Fibroblast of lung (primary cell): ENCODE results near the gene HDHD3. TPM values are rescaled to one million over a fixed set of nuclear protein-coding genes. Genes with fewer than 3 reads are reported as not detected.

Experiments used
- DNase-seq, 2 donors: peaks; one replicate each; pipeline versions ENCODE4 v3.0.0 to v3.0.0-alpha.2; 2010; ENCODE audit warnings: low read depth in 2 of 2
- H2AFZ ChIP-seq: 2 replicates; pipeline ENCODE4 v1.5.1; 2012; ENCODE audit warnings: low read length, control low read depth, inconsistent platforms
- H3K27ac ChIP-seq: 2 replicates; pipeline ENCODE4 v1.5.1; 2011; ENCODE audit warnings: low read length, control low read depth; ENCODE audit not compliant: insufficient read depth
- H3K27me3 ChIP-seq: 2 replicates; pipeline ENCODE4 v1.5.1; 2011; ENCODE audit warnings: mild to moderate bottlenecking, low read length; ENCODE audit not compliant: control insufficient read depth, insufficient read depth
- H3K36me3 ChIP-seq: 2 replicates; pipeline ENCODE4 v1.5.1; 2011; ENCODE audit warnings: low read length; ENCODE audit not compliant: control insufficient read depth, insufficient read depth
- H3K4me1 ChIP-seq: 2 replicates; pipeline ENCODE4 v1.5.1; 2011; ENCODE audit warnings: low read length; ENCODE audit not compliant: control insufficient read depth, insufficient read depth; ENCODE audit errors: extremely low read depth
- H3K4me2 ChIP-seq: 2 replicates; pipeline ENCODE4 v1.5.1; 2011; ENCODE audit warnings: low read length, control low read depth; ENCODE audit not compliant: insufficient read depth; ENCODE audit errors: extremely low read depth
- H3K4me3 ChIP-seq, 4 experiments: fragments of 200-600 bp in 1 of 4; sonication (generic) in 1 of 4; replicated peaks in 1 of 4; 2 replicates each; pipeline ENCODE4 v1.5.1; 2011 to 2016; ENCODE audit warnings: low read length in 4 of 4, low read depth in 3 of 4, mild to moderate bottlenecking in 3 of 4, control low read depth in 2 of 4, inconsistent platforms in 1 of 4, mixed read lengths in 1 of 4; ENCODE audit not compliant: insufficient read depth in 1 of 4; ENCODE audit errors: control extremely low read depth in 1 of 4
- H3K79me2 ChIP-seq: 2 replicates; pipeline ENCODE4 v1.5.1; 2012; ENCODE audit warnings: mild to moderate bottlenecking, low read length, inconsistent platforms; ENCODE audit not compliant: control insufficient read depth, insufficient read depth
- H3K9ac ChIP-seq: 2 replicates; pipeline ENCODE4 v1.5.1; 2011; ENCODE audit warnings: mild to moderate bottlenecking, low read length, control low read depth; ENCODE audit not compliant: insufficient read depth
- H3K9me3 ChIP-seq: 2 replicates; pipeline ENCODE4 v1.5.1; 2012; ENCODE audit warnings: low read depth, low read length; ENCODE audit not compliant: control insufficient read depth, insufficient read depth
- H4K20me1 ChIP-seq: 2 replicates; pipeline ENCODE4 v1.5.1; 2011; ENCODE audit warnings: low read length; ENCODE audit not compliant: control insufficient read depth, insufficient read depth; ENCODE audit errors: extremely low read depth
- EZH2 ChIP-seq: IDR thresholded peaks from 2 replicates; pipeline ENCODE4 v1.5.1; 2012; ENCODE audit warnings: low read length, control low read depth, mild to moderate bottlenecking; ENCODE audit errors: missing control alignments
- polyA plus RNA-seq, 2 donors: library from polyadenylated mRNA; depleted of rRNA in 1 of 2; stranded (reverse) in 1 of 2; unstranded in 1 of 2; fragments of >200 nt; gene quantifications; 2 replicates each; pipeline ENCODE4 v1.2.1, GENCODE V29; 2011 to 2012; ENCODE audit warnings: missing spikeins in 1 of 2
- total RNA-seq: library from RNA; depleted of rRNA; stranded (reverse); fragments of >200 nt; gene quantifications from 2 replicates; pipeline ENCODE4 v1.2.1, GENCODE V29; 2014
- TF ChIP-seq, protein P1 (sequence below), 2 donors: IDR thresholded peaks in 1 of 2; conservative IDR thresholded peaks in 1 of 2; 1 replicate in 1 of 2; 2 replicates in 1 of 2; pipeline ENCODE4 v1.5.1; 2011 to 2012; ENCODE audit warnings: low read length in 2 of 2, control low read depth in 1 of 2, inconsistent platforms in 1 of 2, low read depth in 1 of 2, mild to moderate bottlenecking in 1 of 2

The HDHD3 gene
- total and polyA plus RNA-seq, 2 donors (not counting 1 experiment from before 2014, with no cell fraction given): 6.5 to 14.2 TPM

DNA sequence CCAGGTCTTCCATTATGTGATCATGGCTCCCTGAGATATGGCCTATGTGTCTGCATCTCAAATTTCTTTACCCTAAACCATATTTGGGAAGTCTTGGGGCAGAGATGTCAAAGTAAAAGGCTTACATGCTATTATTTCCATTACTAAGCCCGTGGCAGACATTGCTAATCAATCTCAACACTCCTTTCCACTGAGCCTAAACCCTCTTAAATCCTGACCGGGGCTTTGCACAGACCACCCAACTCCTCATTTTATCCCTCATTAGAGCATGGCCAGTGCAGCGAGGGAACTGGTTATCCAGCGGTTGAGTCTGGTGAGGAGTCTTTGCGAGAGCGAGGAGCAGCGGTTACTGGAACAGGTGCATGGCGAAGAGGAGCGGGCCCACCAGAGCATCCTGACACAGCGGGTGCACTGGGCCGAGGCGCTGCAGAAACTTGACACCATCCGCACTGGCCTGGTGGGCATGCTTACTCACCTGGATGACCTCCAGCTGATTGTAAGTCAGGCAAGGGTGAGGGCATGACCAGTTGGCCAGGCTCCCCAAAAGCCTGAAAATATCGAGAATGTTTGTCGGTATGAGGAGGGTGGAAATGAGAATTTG is 16.4 kb downstream of the HDHD3 start:
- Histone ChIP-seq H3K36me3 (no peaks in the 10 kb centered on the region), H3K27me3 (peaks cover 12% of the 10 kb centered on the region), H3K4me3 (no peak overlapping the region), H4K20me1 (no peaks in the 10 kb centered on the region), H3K9me3 (no peaks in the 10 kb centered on the region), H3K9ac (no peak overlapping the region), H3K27ac (no peak overlapping the region), H3K79me2 (no peaks in the 10 kb centered on the region), H2AFZ (no peak overlapping the region), H3K4me1 (peaks cover 3% of the 10 kb centered on the region), H3K4me2 (no peak overlapping the region)
- TF ChIP-seq, protein P1, sequence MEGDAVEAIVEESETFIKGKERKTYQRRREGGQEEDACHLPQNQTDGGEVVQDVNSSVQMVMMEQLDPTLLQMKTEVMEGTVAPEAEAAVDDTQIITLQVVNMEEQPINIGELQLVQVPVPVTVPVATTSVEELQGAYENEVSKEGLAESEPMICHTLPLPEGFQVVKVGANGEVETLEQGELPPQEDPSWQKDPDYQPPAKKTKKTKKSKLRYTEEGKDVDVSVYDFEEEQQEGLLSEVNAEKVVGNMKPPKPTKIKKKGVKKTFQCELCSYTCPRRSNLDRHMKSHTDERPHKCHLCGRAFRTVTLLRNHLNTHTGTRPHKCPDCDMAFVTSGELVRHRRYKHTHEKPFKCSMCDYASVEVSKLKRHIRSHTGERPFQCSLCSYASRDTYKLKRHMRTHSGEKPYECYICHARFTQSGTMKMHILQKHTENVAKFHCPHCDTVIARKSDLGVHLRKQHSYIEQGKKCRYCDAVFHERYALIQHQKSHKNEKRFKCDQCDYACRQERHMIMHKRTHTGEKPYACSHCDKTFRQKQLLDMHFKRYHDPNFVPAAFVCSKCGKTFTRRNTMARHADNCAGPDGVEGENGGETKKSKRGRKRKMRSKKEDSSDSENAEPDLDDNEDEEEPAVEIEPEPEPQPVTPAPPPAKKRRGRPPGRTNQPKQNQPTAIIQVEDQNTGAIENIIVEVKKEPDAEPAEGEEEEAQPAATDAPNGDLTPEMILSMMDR (conservative IDR thresholded peaks at IDR 0.05 in 1 of 2, IDR thresholded peaks at IDR 0.05 in 1 of 2; ENCODE audit: low read depth in 1 of 2, low read length in 2 of 2): no peak
- no peak for TF ChIP-seq EZH2
- no peak for DNase-seq

DNA sequence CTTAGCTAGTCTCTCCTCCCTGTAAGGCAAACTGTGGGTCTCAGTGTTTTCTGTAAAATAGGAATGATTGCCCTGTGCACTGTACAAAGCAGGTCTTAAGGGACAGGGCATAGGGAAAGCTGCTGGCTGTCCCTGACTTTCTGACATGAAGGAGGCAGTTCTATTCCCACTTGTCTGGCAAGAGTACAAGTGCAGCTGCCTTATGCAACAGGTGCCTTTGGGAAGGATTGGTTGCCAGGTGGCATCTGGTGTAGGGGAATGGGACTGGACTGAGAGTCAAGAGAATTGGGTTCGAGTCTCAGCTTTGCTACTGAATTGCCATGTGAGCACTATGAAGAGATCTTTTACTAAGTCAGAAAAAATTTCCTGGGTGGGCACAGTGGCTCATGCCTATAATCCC is 17.4 kb downstream of the HDHD3 start:
- Histone ChIP-seq H2AFZ (no peak overlapping the region), H3K4me2 (no peak overlapping the region), H3K9ac (no peak overlapping the region), H4K20me1 (no peaks in the 10 kb centered on the region), H3K27ac (no peak overlapping the region), H3K79me2 (no peaks in the 10 kb centered on the region), H3K27me3 (peaks cover 13% of the 10 kb centered on the region), H3K36me3 (no peaks in the 10 kb centered on the region), H3K9me3 (no peaks in the 10 kb centered on the region), H3K4me3 (no peak overlapping the region), H3K4me1 (peaks cover 3% of the 10 kb centered on the region)
- TF ChIP-seq EZH2: no peak
- TF ChIP-seq, protein P1 (conservative IDR thresholded peaks at IDR 0.05 in 1 of 2, IDR thresholded peaks at IDR 0.05 in 1 of 2; ENCODE audit: low read depth in 1 of 2, low read length in 2 of 2): no peak
- no peak for DNase-seq

DNA sequence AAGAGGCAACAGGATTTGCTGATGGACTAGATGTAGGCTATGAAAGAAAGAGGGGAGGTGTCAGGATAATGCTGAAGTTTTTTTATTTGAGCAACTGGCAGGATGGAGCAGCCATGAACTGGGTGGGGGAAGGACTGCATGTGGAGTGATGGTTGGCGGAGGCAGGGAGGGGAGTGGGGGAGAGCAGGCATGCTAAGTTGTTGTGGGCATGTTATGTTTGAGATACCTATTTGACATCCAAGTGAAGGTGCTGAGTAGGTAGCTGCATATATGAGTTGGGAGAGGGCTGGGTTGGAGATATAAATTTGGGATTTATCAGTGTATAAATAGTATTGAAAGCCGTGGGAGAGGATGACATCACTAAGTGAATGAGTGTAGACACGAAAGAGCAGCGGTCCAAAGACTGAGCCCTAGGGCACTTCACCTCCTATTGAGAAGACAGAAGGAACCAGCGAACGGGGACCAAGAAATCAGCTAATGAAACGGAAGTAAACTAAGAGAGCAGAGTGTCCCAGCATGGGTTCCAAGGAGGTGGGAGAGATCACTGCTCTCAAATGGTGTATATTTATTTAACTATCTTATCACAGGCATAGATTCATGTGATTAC is 20.0 kb downstream of the HDHD3 start:
- H3K4me2 ChIP-seq: no peak overlapping the region
- H3K36me3 ChIP-seq: no peaks in the 10 kb centered on the region
- DNase-seq: no peak
- no peak overlapping the region for H3K27ac ChIP-seq
- peaks cover 22% of the 10 kb centered on the region for H3K27me3 ChIP-seq
- H3K9ac ChIP-seq: no peak overlapping the region
- no peak overlapping the region for H3K4me3 ChIP-seq
- H3K9me3 ChIP-seq: no peaks in the 10 kb centered on the region
- H3K79me2 ChIP-seq: no peaks in the 10 kb centered on the region
- TF ChIP-seq, protein P1 (conservative IDR thresholded peaks at IDR 0.05 in 1 of 2, IDR thresholded peaks at IDR 0.05 in 1 of 2; ENCODE audit: low read depth in 1 of 2, low read length in 2 of 2): no peak
- TF ChIP-seq EZH2: no peak
- H3K4me1 ChIP-seq: peaks cover 3% of the 10 kb centered on the region
- H4K20me1 ChIP-seq: no peaks in the 10 kb centered on the region
- no peak overlapping the region for H2AFZ ChIP-seq
